NCI-H1694 (cell line): ENCODE measurements around the gene SMARCC2.
A peak's percentile ranks its signal among the peaks of the same experiment; 100 is the strongest.
"Not testable (repeated sequence)": the region's sequence is repeated elsewhere in the genome, so short reads cannot be mapped to it uniquely, and the experiment has no call there.

Source experiments
- DNase-seq: peaks from one replicate; lab custom pipeline; 2025; lab: John Stamatoyannopoulos, UW

The SMARCC2 gene

GRCh38 chr12:56163533-56164344, 25.5 kb downstream of the SMARCC2 start:
- DNase-seq: no peak

DNA sequence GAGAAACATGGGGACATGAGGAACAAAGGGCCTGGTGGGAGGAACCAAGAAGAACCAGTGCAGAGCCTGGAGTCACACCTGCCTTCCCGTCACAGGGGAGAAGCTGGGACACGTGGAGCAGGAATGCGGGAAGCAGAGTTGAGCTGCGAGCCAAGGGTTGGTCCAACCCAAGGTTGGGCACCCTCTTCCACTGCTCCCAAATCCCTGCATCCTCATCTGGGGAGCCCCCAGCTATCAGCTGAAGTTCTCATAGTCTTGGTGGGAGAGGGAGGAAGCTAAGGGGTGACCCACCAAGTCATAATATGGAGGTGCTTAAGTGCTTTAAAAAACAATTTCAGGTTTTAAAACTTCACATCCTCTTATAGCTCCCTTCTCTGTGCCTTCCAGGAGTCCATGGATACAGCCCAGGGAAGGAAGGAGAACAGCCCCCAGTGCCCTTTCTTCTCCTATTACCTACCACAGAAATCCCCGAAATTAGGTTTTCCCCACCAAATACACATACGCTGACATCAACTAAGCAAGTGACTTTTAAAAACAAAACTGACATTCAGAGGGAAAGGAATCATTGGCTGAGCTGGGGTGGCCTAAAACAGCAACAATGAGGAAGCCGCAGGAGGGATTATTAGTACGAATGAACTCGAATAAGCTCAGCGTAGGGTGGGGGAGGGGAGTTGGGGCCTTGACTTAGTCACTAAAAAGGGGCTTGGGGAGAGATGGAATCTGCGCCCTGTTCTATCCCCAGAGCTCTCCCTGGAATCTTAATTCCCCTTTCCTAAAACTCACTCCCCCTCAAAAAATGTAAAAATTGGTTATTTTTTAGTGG, 26.6 kb downstream of the SMARCC2 start:
- DNase-seq: no peak

- DNase-seq: no peak
These were observed 27.5 kb downstream of the SMARCC2 start for GRCh38 chr12:56161690-56162351.

DNA sequence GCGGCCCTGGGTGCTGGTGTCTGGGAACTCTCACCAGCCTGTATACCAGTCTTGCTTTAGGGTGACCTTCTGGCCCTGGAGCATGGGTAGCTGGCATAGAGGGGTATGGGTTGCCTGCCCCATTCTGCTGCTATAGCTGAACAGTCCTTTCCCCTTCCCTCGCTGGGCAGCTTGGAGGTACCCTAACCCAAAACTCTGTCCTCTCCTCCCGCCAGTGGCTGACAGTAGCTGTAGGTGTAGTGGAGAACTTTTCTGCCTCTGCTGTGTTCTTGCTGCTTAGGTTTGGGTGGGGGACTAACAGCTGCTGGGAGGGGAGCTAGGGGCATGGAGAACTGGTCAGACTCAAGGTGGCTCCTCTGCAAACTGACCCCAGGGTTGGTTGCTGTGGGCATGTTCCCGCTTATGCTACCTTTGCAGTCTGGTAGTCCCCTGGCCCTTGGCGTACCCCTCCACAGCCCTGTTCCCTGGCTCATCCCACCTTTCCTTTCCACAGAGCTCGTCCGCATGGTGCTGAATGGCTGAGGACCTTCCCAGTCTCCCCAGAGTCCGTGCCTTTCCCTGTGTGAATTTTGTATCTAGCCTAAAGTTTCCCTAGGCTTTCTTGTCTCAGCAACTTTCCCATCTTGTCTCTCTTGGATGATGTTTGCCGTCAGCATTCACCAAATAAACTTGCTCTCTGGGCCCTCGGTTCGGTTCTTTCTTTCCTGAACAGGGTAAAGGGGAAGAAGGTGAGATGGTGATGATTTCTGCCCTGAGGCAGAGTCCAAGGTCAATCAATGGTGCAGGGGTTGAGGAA, 28.2 kb downstream of the SMARCC2 start:
- DNase-seq: no peak

GRCh38 chr12:56160193-56160763, 29.0 kb downstream of the SMARCC2 start:
- DNase-seq: no peak

GRCh38 chr12:56159482-56160192, 29.6 kb downstream of the SMARCC2 start:
- DNase-seq: no peak

GRCh38 chr12:56158926-56159461, 30.3 kb downstream of the SMARCC2 start:
- DNase-seq: no peak

DNA sequence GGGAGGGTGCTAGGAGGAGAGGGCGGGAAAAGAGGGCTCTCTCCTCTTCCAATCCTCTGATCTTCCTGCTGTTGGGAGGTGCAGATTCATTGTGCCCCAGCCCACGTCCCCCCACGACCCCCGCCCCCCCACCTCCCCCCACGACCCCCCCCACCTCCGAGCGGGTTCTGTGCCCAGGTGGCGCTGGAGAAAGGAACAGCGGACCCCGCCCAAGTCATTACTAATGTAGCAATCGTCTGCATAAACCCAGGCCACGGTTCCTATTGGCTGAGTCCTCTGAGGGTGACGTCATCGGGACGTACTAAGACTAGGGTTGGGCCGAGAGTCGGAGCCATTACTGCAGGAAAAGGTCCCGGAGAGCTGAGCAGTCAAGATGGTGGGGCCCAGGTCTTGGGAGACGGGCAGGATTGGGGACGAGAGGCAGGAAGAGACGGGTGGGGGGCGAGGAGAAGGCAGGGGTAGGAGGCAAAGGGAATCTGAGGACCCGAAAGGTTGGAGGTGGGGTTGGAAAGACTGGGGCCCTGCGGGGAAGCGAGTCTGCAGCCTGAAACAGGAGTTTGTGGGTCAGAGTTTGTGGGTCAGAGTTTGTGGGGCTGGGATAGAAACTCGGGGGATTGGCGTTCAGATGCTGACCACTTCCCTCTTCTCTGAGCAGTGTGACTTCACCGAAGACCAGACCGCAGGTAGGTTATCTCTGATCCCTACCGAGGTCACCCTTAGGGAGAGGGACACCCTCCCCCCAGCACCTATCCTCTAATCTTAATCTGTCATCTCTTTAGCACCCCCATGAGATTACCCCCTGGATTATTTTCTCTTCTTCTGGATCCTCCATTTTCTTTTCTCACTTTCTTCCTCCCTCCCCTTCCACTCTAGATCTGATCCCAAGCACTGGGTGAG, 31.0 kb downstream of the SMARCC2 start, which contains the start of gene MYL6:
MYL6 (plus strand) TSS at position 331 of the 897 bp plus-strand sequence; CDS start at position 374, 43 bp downstream.
- DNase-seq: peak; percentile 98

DNA sequence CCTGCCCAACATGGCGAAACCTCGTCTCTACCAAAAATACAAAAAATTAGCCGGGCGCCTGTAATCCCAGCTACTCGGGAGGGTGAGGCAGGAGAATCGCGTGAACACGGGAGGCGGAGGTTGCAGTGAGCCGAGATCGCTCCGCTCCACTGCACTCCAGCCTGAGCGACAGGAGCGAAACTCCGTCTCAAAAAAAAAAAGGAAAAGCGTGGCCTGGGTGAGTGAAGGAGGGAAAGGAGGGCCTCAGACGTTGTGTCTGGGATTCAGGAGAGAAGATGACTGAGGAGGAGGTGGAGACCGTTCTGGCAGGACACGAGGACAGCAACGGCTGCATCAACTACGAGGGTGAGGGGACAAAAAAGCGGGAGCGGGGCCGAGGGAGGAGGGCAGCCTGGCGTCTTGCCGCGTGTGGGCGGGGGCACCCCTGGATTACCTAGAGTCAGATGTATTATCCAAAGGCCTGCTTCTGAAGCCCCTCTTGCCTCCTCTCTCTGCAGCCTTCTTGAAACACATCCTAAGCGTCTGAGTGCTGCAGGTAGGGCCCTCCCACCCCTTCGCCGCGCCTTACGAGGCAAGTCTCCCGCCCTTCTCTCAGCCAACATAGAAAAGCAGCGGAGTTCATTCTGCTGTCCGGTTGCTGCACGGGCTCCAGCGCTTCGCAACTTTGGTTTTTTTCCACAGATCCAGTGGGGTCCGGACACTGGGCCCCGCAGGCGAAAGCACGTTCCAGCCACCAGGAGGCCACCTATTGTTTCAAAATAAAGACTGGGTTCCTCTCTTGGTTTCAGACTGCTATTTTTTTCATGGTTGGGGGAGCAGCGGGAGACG, 31.9 kb downstream of the SMARCC2 start:
- DNase-seq: peak; percentile 52

- not testable (repeated sequence) for DNase-seq
These were observed 32.7 kb downstream of the SMARCC2 start for GRCh38 chr12:56156464-56157200.

- no peak for DNase-seq
These were observed 33.9 kb downstream of the SMARCC2 start for GRCh38 chr12:56155256-56155845.

DNA sequence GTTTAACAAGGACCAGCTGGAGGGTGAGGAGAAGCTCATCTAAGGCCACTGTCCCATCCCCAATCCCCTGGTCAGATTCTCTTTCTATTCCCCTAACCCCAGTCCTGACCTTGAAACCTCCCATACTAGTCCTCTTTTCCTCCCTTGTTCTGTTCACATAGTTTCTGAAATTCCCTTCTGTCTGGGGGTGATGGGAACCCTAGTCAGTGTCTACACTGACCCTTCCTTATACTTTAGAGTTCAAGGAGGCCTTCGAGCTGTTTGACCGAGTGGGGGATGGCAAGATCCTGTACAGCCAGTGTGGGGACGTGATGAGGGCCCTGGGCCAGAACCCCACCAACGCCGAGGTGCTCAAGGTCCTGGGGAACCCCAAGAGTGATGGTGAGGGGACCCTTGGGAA, 34.5 kb downstream of the SMARCC2 start:
- no peak for DNase-seq

- DNase-seq: no peak
These were observed 35.0 kb downstream of the SMARCC2 start for GRCh38 chr12:56154246-56154771.

- no peak for DNase-seq
These were observed 35.6 kb downstream of the SMARCC2 start for GRCh38 chr12:56153678-56154065.

DNA sequence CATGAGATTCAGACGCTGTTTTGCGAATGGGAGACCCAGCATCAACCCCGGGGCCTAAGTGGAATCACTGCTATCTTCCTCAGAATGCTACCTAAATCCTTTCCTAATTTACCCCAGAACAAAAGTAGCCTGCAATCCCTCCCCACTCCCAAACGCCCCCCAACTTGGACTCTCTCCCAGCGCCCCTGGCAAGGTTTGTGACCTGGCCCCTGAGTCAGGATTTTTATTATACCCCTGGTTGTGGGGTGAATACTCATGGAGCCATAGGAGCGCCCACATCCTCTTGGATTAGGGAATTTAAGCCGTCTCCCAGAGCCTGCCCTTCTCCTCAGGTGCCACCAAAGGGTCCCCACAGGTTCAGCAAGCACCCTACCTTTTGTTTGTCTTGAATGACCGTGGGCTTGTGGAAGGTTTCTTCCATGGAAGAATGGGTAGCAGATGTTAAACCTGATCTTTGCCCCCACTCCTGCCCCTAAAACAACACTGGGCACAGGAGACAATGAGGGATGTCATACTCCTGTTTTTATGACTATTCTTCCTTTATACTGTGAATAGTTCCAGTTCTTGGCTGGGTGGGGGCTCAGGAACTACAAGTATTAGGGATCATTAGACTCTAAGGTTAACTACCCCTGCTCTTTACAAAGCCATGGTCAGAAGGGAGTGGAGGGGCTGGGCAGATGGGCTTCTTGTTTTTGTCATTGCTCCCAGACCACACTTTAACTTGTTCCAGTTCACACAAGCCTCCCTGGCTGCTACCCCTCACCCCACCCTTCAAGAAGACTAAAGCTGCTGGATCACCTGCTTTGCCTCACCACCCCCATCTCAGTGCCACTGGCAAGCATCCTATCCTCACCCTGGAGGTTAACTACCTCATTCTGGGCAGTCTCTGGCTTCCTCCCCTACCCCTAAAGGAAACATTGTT, 36.3 kb downstream of the SMARCC2 start:
- DNase-seq: no peak
